GM19467 (cell line): ENCODE results near the gene HSD17B12.
"Not testable (repeated sequence)": the region's sequence is repeated elsewhere in the genome, so short reads cannot be mapped to it uniquely, and the experiment has no call there.

ENCODE experiments used
- ATAC-seq: cut with Tn5 transposase; IDR thresholded peaks from one replicate; pipeline ENCODE4 v1.9.1; 2021; ENCODE audit warnings: mild to moderate bottlenecking, moderate library complexity; ENCODE audit not compliant: unreplicated experiment

Gene HSD17B12

GRCh38 chr11:43680521-43681400 lies at the start of gene HSD17B12:
Gene HSD17B12 (plus strand): TSS chr11:43680738. CDS start chr11:43680828, 90 bp downstream.
- peak; percentile 99 for ATAC-seq

GRCh38 chr11:43631732-43632131 lies 48.8 kb upstream of the HSD17B12 start:
- no peak for ATAC-seq

GRCh38 chr11:43632181-43632580 lies 48.4 kb upstream of the HSD17B12 start:
- ATAC-seq: no peak

- no peak for ATAC-seq
These were observed 41.8 kb upstream of the HSD17B12 start for GRCh38 chr11:43638717-43639116.

- no peak for ATAC-seq
These were observed 41.3 kb upstream of the HSD17B12 start for GRCh38 chr11:43639224-43639623.

GRCh38 chr11:43639920-43640319 lies 40.6 kb upstream of the HSD17B12 start:
- ATAC-seq: no peak

GRCh38 chr11:43643898-43644620 lies 36.5 kb upstream of the HSD17B12 start:
- ATAC-seq: peak; percentile 99

GRCh38 chr11:43644621-43645299 lies 35.8 kb upstream of the HSD17B12 start:
- ATAC-seq: no peak

- ATAC-seq: no peak
These were observed 33.8 kb upstream of the HSD17B12 start for GRCh38 chr11:43646767-43647166.

GRCh38 chr11:43648888-43649287 lies 31.6 kb upstream of the HSD17B12 start:
- no peak for ATAC-seq

GRCh38 chr11:43649501-43649900 lies 31.0 kb upstream of the HSD17B12 start:
- no peak for ATAC-seq

GRCh38 chr11:43649921-43650320 lies 30.6 kb upstream of the HSD17B12 start:
- ATAC-seq: no peak

- not testable (repeated sequence) for ATAC-seq
These were observed 17.5 kb upstream of the HSD17B12 start for GRCh38 chr11:43663018-43663417.

GRCh38 chr11:43664295-43664694 lies 16.2 kb upstream of the HSD17B12 start:
- no peak for ATAC-seq

GRCh38 chr11:43671284-43671683 lies 9.3 kb upstream of the HSD17B12 start:
- ATAC-seq: not testable (repeated sequence)

- ATAC-seq: no peak
These were observed 6.0 kb upstream of the HSD17B12 start for GRCh38 chr11:43674560-43674959.

- no peak for ATAC-seq
These were observed 3.6 kb upstream of the HSD17B12 start for GRCh38 chr11:43676933-43677332.

- ATAC-seq: no peak
These were observed 934 bp downstream of the HSD17B12 start for GRCh38 chr11:43681401-43681942.

- ATAC-seq: not testable (repeated sequence)
These were observed 1.5 kb downstream of the HSD17B12 start for GRCh38 chr11:43682081-43682480.

- no peak for ATAC-seq
These were observed 4.9 kb downstream of the HSD17B12 start for GRCh38 chr11:43685440-43685839.

GRCh38 chr11:43686207-43686606 lies 5.7 kb downstream of the HSD17B12 start:
- ATAC-seq: no peak
